GM19452 (cell line): ENCODE results near the gene KANTR.

Experiments
- ATAC-seq: cut with Tn5 transposase; IDR thresholded peaks from one replicate; pipeline ENCODE4 v1.9.1; 2021; ENCODE audit not compliant: unreplicated experiment

The KANTR gene

GRCh38 chrX:53080628-53081580, 13.0 kb upstream of the KANTR start:
- ATAC-seq, result no peak

- peak; percentile 96 for ATAC-seq
Measured at GRCh38 chrX:53081925-53082772, 11.8 kb upstream of the KANTR start, which contains the start of gene TSPYL2. TSS of gene TSPYL2 (plus strand) at chrX:53082367. CDS start at chrX:53082499, 132 bp downstream.

- no peak for ATAC-seq
Measured at GRCh38 chrX:53082773-53083616, 10.9 kb upstream of the KANTR start.

- ATAC-seq, result no peak
Measured at GRCh38 chrX:53084043-53084570, 9.8 kb upstream of the KANTR start.

- ATAC-seq, result no peak
Measured at GRCh38 chrX:53084863-53085262, 9.1 kb upstream of the KANTR start.

- no peak for ATAC-seq
Measured at GRCh38 chrX:53085661-53086229, 8.2 kb upstream of the KANTR start.

GRCh38 chrX:53086464-53086863, 7.5 kb upstream of the KANTR start:
- no peak for ATAC-seq

- ATAC-seq, result no peak
Measured at GRCh38 chrX:53087388-53087831, 6.5 kb upstream of the KANTR start.

- no peak for ATAC-seq
Measured at GRCh38 chrX:53088136-53088974, 5.6 kb upstream of the KANTR start.

GRCh38 chrX:53089224-53089842, 4.6 kb upstream of the KANTR start:
- no peak for ATAC-seq

GRCh38 chrX:53089925-53090324, 4.0 kb upstream of the KANTR start:
- ATAC-seq, result no peak

- ATAC-seq, result no peak
Measured at GRCh38 chrX:53091354-53091753, 2.6 kb upstream of the KANTR start.

- ATAC-seq, result no peak
Measured at GRCh38 chrX:53093177-53093655, 726 bp upstream of the KANTR start.

GRCh38 chrX:53094582-53094905, 602 bp downstream of the KANTR start:
- no peak for ATAC-seq

GRCh38 chrX:53095796-53096195, 1.9 kb downstream of the KANTR start:
- no peak for ATAC-seq

GRCh38 chrX:53114864-53115549, 21.1 kb downstream of the KANTR start:
- no peak for ATAC-seq

- no peak for ATAC-seq
Measured at GRCh38 chrX:53115550-53115874, 21.6 kb downstream of the KANTR start.

- ATAC-seq, result no peak
Measured at GRCh38 chrX:53116101-53116500, 22.2 kb downstream of the KANTR start.
